Activated CD4-positive, alpha-beta T cell treated with anti-CD3 and anti-CD28 coated beads for 4 hours (primary cell): ENCODE data around the gene ATG3.
"Not testable (repeated sequence)": the region's sequence is repeated elsewhere in the genome, so short reads cannot be mapped to it uniquely, and the experiment has no call there.

ENCODE experiments used
- DNase-seq, 2 donors: peaks; one replicate each; pipeline ENCODE4 v3.0.0-alpha.2; 2020

Gene ATG3

DNA sequence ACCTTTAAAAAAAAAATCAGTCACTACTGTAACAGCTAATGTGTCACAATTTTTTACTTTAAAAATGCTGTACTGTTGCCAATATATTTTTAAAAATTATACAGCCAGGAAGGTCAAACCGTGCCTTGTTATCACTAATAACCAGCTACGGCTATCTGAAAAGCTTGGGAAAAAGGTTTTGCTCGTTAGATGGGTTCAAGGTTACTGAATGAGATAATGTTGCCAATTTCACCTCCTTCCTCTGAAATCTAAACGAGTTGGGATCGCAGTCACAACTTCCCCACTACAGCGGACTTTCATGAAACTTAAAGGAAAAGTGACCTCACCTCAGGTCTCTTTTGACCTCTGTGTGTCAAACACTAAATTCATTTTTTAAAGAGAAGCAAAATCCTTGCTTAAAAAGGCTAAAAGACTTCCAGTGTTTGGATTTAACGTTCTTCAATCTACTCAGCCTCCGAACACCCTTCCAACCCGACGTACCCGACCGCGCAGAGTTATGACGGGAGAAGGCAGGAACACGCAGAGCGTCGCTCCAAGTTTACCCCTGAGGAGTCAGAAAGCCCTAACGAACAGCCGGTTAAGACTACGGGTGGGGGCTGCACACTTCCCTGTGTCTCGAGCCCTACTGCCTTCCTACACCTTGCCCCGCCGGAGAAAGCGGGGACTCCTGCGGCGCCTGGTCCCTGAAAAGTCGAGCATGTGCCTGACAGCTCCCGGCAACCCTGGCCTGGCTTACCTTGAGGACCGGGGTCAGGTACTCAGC is 860 bp downstream of the ATG3 start:
- peak; percentile 57 to 62 for DNase-seq

DNA sequence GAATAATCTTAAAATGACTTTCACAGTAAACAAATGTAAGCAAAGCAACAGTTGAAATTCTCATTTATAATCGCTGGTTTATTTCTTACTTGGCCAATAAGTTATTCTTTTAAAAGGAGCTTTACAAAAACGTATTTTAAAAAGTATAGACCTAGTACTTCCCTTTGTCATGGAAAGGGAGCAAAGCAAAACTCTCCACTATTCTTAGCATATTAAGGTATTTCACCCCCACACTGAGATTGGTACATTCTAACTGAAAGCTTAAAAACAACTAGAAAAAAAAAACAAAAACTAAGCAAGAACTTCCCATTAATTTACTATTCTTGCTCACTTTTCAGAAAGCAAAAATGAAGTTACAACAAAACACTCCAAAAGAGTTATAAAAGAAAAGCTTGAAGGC is 1.5 kb downstream of the ATG3 start:
- no peak for DNase-seq

DNA sequence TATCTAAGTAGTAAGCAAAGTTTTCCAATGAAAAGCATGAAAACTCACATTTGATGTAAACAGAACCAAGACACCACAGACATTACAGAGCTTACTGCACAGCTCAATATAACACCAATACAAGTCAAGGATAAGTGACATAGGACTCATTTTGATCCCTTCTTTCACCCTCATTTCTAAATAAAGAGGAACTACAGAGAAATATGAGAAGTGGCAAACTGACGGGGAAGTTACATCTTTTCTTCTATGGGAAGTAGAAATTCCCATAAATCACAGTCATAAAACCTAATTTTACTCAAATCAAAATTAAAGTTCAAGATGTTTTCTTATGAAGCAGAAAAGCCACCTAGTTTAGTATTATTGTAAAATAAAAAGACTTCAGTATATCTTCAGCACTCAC is 3.8 kb downstream of the ATG3 start:
- no peak for DNase-seq

DNA sequence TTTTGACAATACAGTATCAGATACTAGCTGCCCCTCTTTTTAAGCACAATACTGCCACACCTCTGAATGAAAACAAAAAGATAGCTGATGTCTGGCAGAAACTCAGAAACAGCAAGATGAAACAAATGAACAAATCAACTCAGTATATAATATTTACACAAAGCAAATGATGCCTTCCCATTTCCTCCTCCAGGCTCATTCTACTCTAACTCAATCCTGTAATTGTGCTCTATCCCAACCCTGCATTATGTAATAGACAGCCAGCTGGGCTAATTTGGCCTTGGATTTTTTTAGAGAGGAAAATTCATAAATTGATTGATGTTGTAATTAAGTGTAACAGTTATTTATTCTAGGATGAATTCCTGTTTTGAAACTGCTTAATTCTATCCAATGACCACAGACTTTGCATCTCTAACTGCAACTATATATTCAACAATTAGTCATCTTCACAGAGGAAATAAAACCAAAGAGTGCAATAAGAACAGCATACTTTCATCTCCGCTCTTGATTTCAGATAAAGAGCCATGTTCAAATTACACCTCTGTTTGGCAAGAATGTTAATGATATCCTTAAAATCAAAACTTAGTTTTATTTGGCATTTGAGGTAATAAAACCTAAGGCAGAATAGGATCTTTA is 6.1 kb downstream of the ATG3 start:
- DNase-seq, result no peak

DNA sequence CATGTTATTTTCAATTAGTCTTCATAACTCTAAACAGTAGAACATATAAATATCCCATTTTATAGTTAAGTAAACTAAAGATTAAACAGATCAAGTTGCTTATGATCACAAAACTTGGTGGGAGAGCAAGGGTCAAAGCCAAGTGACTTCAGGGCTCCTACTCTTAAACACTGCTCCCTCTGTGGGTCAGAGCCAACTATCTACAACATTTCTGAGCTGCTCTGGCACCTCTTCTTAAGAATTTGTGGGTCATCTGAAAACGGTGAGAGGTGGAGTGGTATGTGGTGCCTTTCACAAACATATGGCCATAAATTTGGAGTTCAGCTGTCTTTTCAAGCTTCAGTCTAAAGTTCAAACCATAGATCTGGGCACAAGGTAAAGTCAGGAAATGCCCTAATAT is 10.9 kb downstream of the ATG3 start:
- no peak for DNase-seq

DNA sequence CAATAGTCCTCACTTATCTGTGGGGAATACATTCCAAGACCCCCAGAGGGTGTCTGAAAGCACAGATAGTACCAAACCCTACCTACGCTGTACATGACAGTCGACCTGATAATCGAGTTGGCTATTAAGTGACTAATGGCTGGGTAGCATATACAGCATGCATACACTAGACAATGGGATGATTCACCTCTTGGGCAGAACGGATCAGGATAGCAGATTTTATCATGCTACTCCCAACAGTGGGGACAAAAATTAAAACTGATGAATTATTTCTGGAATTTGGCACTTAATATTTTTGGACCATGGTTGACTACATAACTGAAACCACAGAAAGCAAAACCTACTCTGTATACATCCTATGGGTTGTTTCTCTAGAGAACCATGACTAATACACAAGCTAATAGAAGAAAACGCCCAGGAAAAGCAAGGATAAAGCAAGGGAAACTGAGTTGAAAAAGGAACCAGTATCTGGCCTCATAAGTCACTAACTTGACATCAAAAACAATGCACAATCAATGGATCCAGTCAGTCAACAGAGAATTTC is 15.5 kb downstream of the ATG3 start:
- no peak for DNase-seq

DNA sequence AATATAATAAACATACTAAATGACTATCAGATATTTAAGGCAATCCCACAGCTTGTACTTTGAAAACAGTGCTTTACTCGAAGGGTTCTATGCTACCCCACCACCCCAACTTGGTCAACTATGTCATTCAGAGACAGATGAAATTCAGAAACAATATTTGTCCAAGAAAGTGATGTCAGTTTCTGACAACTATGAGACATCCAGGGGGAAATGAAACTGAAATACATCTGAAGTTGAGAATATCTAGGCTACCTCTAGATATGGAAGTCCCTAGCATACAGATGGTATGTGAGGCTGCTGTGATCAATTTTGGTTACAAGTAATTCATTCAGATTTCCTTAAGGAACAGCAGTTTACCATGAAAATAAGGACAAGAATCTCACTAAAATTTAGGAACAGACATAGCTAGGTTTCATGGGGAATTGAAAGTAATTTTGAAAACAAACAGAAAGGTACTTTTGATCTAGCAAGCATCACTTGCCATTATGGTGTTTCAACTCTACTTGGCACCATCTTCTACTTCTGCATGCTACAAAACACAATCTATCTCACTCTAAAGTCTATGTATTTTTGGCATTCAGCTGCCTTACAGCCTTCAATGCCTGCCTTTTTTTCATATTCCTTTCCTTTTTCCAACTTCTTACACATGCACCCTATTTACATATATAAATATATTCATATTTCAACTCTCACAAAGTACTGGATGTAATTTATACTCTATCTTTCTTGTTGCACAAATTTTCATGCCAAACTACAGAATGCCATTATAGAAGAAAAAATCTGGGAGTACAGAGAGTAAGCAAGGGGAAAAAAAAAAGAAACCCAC is 21.7 kb downstream of the ATG3 start:
- DNase-seq, result no peak

DNA sequence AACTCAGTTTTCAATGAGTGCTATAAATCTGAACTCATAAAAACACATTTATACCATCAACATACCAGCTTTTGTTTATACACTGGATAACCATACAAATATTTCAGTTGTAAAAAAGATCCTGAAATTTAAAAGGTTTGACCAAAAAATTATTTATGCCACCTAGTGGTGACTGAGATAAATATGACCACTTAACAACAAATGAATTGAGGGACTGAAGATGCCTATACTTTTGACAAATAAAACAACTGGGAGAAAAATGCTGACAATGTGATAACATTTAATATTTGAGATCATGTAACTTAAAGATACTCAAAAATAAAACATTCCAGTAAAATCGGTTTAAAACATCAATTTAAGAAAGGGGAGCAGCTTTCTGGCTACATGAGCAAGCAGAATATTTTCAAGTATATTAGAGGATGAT is 30.4 kb downstream of the ATG3 start:
- DNase-seq, result no peak

DNA sequence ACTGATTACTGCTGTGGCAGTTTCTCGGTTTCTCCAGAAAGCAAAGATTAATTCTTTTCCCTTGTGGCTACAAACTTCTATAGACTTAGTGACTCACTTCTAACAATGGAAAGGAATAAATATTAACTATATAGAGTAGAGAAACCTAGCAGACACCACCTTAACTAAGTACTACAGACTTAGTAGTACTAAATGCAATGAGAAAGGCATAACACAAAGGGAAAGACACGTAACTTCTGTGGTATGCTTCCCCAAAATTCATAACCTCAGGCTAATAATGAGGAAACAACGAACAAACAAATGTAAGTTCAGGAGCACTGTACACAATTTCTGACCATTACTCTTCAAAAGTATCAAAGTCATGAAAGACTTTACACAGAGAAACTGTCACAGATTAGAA is 31.2 kb downstream of the ATG3 start:
- DNase-seq, result no peak

DNA sequence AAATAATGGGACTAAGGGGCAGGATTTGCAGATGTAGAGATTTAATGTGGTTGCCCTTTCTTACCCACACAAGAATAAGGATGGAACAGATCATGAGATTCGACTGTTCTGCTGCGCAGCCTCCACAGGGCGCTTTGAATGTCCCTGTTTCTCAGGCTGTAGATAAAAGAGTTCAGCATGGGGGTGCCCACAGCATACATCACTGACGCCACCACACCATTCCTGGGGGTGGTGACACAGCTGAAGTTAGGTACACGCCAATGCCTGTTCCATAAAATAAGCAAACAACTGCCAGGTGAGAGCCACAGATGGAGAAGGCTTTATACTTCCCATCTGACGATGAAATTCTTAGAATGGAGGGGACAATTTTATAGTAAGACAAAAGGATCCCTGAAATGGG is 37.6 kb downstream of the ATG3 start:
- DNase-seq, result not testable (repeated sequence)

DNA sequence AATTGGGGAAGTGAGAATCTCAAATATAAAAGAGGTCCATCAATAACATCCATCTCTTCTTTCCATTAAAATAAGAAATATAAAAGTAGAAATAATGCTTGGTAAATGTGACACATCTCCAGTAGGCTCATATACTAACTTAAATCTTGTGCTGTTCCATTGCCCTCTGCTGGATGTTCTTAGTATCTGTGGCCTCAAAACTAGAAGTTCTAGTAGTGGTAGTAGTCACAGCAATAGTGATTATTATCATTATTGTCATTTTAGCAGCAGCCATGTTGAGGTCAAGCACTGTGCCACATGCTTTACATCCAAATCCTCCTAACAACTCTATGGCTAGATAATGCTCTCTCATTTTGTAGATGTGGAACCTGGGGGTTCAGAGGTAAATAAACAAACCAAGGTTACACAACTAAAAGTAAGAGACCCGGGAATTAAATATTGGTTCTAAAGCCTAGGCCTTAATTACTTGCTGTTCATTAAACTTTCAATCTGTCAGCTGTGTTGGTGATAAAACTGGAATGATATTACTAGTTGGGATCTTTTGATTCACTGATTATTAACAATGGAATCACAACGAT is 42.2 kb downstream of the ATG3 start:
- DNase-seq, result peak; percentile 28 to 52

DNA sequence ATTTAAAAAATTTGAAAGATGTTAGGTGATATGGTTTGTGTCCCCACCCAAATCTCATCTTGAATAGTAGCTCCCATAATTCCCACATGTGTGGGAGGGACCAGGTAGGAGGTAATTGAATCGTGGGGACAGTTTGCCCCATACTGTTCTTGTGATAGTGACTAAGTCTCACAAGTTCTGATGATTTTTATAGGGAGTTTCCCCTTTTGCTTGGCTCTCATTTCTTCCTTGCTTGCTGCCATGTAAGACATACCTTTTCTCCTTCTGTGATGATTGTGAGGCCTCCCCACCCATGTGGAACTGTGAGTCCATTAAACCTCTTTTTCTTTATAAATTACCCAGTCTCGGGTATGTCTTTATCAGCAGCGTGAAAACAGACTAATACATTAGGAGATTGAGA is 42.8 kb downstream of the ATG3 start:
- DNase-seq, result peak in 1 of 2 donors; percentile 5

DNA sequence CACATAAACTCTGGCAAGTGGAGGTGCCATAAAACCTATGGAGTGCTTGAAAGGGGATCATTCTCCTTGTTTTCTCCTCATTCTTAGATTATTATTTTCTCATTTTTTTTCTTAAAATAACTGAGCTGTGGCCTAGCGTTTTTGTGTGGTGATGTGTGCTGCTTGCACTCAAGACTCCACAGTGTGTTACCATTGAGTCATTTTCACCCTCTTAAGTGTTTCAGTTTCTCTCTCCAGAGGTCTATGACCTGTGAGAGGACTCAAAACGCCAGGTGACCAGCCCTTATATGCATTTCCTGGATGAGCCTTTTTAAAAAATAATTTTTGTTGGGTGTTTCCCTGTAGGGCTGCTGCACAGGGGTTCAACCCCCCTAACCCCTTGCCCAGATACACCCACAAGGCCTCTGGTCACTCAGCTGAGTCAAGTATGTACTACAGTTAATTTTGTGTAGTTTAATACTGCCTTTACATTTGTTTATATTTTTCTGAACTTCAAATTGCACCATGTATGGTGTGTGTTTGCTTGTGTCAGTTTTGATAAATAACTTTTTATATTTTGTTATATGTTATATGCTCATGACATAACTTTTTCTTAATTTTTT is 47.1 kb downstream of the ATG3 start:
- DNase-seq, result no peak

DNA sequence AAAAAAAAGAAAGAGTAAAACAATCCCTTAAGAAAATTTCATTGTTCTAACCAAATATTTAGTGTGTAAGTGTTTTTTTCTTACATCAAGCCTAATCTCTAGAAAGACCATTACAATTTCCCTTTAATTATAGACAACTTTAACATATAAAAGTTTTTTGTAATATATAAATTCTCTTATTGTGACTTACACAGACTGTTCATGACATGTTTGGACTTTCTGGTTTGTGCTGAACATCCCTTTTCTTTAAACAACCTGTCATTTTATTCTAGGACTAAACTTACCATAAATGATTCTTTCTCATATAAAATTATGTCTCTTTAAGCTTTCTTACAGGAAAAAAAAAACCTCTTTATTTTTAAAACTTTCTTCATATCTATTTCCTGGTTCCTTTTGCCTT is 49.4 kb downstream of the ATG3 start:
- no peak for DNase-seq

DNA sequence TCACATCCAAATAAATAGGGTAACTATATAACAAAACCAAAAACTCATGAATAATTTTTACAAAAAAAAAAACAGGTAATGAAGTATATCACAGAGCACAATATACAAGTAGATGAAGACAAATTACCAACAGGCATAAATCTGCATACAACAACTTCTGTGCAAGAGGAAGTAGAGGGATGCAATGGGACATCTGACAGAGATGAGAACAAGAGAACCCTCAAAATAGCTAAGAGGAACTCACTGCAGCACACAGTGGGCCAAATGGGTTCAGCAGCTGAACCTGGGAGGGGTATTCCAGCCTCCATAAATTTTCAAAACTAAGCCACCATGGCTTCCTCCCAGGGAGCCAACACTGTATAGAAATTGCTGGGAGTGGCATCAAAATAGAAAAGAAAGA is 52.9 kb downstream of the ATG3 start:
- DNase-seq, result no peak

DNA sequence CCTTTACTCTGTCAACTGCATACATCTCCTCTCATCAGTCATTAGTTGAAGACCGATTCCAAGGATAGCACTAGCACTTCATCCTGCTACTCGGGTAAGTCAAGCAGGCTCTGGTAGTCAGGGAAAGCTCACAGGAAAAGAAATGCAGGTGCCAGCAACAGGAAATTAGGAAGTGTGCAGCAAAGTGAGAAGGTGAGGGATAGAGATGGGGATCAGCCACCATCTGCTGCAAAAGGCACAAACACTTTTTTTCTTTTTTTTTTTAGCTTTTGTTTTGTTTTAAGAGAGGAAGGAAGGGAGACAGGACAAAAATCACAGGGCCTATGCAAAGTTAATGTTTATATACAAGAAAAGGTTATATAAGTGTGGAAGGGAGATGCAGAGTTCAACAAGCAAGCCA is 53.5 kb downstream of the ATG3 start:
- no peak for DNase-seq

DNA sequence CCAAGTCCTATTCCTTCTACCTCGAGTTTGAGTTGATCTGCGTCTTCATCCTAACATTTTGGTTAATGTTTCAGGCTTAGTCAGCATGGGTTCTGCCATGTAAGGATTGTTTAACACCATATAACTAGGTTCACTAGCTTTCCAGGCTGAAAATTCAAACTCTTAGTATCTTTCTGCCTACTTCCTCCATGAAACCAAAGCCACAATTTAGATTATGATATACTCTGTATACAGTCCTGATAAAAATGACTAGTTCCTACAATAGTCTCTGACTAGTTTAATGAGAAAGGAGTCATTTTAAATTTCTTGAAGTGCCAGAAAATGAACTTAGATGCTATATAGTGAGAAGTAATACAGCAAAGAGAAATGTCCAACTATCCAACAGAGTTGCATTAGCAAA is 55.9 kb downstream of the ATG3 start:
- DNase-seq, result no peak

DNA sequence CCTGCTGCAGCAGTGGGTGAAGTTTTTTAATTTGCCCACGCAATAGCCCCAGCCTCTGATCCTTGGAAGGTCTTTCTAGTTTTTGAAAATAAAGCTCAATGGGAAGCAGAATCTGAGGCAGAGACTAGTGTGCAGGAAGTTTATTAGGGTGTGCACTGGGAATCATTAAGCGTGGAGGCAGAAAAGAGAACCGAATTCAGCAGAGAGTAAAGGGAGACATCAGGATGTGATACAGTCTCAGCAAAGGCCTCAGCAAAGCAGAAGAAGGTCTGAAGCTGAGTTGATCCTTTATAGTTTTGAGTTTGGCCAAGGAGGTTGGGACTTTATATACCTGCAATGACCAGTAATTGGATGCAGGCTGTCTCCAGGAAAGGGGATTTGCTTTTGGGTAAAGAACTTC is 57.6 kb downstream of the ATG3 start:
- no peak for DNase-seq

DNA sequence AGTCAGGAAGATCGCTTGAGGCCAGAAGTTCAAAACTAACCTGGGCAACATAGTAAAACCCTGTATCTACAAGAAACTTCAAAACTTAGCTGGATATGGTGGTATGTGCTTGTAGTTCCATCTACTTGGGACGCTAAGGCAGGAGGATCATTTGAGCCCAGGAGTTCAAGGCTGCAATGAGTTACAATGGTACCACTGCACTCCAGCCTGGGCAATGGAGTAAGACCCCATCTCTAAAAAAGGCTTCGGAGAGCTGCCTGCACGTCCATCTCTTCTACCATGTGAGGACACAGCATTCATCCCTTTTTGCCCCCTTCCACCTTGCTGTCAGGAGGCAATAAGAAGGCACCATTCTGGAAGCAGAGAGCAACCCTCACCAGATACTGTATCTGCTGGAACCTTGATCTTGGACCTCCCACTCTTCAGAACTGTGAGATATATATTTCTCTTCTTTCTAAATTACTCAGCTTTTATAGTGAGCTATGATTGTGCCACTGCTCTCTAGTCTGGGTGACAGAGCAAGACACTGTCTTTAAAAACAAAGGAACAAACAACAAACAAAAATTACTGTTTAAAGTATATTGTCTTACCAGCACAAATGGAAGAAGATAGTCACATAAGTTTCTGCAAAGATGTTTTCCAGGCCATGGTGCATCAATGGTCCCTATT is 58.3 kb downstream of the ATG3 start:
- no peak for DNase-seq

DNA sequence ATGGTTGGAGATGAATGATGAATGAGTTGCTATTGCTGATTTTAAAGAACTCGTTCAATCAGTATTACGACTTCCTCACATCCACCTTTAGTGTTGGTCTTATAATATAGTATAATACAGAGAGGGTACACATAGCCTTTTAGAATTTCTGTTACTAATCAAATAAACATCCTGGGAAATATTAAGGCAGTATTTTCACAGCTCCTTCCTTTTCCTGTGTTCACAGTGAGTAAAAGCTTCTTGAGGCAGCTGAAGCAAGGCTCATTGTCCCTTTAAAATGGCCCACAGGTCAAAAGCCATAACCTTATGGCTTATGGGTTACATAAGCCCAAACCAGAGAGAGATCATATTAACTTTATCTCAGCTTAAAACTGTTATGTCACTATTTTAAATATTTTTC is 61.1 kb downstream of the ATG3 start:
- no peak for DNase-seq

DNA sequence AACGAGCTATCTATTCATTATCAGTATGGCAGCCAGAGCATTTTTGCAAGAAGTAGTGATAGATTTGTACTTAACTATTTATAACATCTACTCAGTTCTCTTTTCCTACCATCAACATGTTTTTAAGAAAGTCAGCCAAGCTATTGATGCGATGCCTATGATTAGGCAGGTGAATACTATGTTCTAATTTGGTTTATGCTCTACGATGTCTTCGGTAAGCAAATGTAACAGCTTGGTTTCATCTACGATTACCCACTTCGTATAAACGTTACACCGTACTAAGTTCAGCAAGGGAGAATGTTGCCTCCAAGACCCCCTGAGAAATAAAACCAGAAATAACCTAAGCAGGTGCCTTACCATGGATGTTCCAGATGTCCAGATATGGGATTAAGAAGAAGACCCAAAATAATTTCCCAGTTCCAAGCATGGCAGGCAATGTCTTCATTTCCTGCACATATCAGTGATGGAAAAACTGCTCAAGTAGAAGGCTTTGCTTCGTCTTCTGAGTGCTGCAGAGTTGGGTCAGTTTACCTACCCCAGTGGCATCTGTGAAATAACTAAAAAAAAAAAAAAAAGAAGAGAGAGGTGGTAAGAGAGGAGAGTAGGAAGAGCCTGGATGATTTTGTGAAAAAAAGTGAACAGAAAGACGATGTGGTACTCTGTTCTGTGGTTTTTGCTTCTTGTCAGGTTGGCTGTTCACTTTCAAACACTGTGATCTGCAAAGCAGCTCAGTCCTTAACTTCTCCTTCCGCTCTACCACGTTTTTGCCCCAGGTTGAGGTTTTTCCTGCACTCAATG is 62.6 kb downstream of the ATG3 start, which contains the start of gene BTLA:
BTLA (minus strand) TSS at position 559 of the 798 bp plus-strand sequence; CDS start at position 445, 114 bp downstream.
- peak in 1 of 2 donors; percentile 35 for DNase-seq
